ENCODE data around the gene MS4A4A.

The MS4A4A gene

DNA sequence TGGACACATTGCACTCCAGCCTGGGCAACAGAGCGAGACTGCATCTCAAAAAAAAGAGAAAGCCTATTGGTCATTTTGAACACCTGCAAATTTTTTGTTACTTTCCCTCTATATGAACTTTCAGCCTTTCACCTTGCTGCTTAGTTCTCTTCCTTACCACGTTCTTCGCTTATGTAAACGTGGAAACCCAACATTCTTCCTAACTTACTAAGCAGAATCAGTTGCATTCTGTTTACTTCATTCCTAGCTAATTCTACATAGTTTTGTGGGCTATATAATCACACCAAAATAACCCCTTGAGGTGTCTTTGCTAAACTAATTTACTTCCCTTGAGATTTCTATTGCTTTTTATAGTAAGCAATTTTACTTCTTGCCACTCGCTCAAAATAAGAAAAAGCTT lies 23.2 kb downstream of the MS4A4A start:
- DNase-seq, result no peak

DNA sequence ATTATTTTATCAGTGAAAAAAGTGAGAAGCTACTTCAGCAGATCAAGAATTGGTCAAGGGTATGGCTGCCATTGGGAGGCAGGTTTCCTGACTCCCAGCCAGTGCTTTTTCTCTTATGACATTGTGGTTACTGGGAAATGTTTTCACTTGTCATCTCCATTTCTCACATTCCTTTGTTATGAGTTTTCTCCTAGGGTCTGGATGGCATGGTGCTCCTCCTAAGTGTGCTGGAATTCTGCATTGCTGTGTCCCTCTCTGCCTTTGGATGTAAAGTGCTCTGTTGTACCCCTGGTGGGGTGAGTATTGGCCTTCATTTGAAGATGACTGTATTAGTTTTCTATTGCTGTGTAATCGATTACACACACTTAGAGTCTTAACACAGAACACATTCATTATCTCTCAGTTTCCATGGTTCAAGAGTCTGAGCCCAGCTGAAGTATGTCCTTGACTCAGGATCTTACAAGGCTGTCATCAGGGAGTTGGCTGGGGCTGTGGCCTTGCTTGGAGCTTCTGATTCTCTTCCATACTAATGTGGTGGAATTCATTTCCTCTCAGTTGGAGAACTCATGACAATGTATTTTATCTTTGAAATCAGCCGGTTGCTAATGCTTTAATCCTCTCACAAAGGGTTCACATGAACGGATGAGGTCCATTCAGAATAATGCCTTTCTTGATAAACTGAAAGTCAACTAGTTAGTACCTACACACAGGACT lies 25.6 kb downstream of the MS4A4A start:
- DNase-seq, result no peak

DNA sequence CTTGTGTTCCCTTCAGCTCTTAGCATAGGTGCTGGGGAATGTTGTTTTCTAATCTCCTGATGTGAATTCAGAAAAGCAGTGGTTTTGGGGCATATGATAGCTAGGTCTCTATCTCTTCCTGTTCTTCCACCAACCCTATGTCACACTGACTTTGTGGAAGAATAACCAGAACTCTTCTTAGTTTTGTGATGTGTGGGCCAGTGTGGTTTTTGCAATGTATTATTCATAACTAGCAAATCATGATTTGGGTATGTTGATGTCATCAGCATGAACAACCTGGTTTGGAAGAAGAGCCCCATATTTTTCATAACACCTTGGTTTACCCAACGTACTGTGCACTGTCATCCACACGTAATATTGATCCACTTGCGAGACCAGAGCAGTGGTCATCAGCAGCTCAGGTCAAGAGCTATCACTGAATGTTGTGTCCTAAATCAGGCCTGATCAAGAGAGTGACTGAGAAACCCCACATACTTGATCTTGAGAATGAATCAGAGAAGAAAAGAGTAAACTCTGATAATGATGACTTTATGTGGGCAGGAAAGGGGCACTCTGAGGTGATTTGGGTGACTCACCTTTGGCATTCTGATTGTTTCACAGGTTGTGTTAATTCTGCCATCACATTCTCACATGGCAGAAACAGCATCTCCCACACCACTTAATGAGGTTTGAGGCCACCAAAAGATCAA lies 27.2 kb downstream of the MS4A4A start:
- no peak for DNase-seq

DNA sequence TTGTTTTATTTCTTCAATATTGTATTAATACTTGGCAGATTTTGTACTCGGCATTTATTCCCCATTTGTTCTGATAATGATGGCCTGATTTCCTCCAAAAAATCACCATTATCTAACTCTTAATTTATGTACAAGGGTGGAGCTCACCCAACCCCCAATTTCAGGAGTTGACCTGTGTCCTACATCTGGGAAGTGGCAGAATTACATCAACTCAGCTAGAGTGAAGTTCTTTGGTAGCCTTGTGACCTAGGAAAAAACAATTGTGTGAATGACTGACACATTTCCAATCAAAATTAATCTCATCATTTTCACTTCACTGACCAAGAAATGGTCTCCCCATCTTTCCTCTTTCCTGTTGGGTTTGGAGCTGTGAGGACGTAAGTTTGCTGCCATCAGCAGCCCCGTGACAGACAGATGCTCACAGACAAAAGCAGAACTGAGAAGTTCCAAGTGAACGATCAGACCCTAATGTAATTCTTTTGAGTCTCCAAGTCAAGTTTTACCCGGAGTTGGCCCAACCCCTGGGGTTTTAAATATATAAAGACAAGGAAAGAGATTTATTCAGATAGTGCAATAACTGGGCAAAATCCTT lies 30.0 kb downstream of the MS4A4A start:
- no peak for DNase-seq

DNA sequence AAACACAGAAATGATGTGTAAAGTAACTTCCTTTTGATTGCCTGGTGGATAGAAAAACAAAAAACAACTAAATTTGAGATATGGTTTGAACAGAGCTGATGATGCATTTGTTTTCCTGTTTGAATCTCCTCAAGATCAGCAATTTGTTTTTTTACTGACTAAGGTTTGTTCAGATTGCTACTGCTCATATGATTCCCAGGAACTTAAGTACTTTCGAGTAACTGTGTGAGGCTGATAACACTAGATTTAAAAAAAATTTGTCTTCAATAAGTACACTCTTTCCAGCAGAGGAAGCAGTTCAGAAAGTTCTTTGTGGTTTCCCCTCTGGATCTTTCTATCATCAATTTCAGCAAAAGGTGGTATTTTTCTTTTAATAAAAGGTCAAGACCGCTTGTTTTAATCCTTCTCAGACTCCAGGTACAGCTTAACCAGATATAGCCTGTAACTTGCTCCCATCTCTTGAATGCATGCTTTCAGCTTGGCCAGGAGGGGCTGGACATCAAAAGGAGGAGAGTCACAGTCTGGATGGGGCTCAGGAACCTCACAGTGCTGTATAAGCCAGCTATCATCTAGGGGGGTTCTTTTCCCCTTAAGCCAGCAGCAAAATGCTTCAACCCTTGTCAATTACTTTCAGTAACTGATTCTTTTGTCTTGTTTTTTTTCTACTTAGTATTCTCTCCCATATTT lies 34.3 kb downstream of the MS4A4A start:
- DNase-seq, result no peak

DNA sequence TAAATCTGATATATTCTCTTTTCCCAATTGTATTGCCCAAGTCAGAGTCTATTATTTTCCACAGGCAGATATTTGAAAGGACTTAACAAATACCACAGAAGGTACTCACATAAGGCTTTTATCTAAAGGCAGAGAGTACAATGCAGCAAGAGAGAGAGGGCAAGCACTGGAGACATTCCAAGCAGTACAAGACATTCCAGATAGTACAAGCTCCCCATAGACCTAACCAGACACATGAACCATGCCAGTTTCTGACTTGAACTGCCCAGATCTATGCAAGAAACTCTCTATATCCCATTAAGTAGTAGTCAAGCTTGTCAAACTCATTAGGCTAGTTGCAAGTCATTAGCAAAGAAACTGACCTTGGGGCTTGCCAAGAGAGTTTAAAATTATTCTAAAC lies 35.4 kb downstream of the MS4A4A start:
- DNase-seq, result no peak

DNA sequence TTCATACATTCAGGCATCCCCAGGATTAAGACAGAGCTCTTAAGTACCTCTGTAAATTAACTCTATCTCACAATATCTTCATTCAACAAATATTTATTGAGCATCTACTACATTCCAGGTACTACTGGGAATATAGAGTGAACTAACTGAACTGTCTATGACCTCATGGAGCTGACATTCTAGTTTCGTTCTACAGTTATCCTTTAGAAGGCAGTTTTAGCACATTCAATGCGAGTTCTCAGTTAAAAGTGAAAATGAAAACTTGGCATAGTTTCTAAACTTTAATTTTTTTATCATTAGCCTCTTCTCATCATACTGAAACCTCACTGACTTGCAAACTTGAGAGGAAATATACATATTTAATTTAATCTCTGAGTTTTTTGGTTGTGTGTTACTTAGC lies 35.9 kb downstream of the MS4A4A start:
- no peak for DNase-seq

DNA sequence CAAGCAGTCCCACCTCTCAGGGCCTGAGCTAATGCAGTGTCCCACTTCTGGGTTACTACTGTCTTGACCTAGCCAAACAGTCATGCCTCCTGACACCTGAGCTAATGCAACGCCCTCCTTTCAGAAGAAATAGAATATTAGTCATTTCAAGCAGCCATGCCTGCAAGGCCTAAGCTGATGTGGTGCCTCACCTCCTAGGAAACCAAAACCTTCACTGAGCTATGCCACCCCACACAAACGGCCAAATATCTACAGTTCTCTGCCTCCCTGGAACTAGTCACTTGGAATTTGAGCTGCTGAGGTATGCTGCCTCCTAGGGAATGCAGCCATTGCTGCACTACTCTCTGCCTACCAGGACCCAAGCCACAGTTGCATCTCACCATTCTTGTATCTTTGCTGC lies 38.3 kb downstream of the MS4A4A start:
- no peak for DNase-seq

DNA sequence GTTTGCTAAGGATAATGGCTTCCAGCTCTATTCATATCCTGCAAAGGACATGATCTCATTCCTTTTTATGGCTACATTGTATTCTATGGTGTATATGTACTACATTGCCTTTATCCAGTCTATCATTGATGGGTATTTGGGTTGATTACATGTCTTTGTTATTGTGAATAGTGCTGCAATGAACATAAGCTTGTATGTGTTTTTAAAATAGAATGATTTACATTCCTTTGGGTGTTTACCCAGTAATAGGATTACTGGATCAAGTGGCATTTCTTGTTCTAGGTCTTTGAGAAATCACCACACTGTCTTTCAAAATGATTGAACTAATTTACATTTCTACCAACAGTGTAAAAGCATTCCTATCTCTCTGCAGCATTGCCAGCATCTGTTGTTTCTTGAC lies 40.6 kb downstream of the MS4A4A start:
- no peak for DNase-seq

DNA sequence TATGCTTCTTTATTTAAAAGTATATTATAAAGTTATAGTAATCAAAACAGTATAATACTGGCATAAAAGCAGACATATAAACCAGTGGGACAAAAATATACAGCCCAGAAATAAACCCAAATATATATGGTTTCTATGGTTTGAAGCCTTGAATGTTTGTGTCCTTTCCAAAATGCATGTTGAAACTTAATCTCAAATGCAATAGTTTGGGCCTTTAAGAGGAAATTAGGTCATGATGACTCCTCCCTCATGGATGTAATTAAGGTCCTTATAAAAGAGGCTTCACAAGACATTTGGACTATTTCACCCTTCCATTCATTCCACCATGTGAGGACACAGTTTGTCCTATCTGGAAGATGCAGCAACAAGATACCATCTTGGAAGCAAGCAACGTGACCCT lies 46.5 kb downstream of the MS4A4A start, which contains the start of gene MS4A6E:
Gene MS4A6E (plus strand): TSS at position 301 of the 400 bp plus-strand sequence. CDS start 7,641 bp downstream, outside the sequence.
- no peak for DNase-seq

DNA sequence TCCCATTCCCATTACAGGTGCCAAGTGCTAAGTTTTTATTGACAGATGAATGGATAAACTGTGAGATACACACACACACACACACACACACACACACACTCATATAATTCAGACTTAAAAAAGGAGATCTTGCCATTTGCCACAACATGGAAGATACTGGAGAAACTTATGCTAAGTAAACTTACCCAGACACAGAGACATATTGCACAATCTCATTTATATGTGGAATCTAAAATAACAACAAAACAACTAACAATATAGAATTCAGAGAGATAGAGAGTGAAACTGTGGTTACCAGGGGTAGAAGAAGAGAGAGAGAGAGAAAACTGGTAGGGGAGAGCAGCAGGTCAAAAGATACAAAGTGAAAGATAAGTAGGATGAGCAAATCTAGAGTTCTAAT lies 48.0 kb downstream of the MS4A4A start:
- no peak for DNase-seq

DNA sequence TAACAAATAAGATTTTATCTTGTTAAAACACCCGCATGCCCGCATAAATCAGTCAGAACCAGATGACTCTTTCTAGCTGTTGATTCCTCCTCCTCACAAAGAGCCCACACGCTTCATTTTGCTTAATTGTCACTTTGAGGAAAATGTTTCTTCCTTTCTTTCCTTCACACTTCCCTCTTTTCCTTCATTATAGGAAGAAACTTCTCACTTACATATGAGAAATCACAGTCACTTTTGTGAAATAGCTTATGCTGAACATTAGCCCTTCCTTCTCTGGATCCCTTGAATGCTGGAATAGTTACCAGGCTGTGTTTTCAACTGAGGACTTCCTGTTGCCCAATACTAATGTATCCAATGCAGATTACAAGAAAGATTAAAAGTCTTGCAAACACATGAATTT lies 52.4 kb downstream of the MS4A4A start:
- DNase-seq, result no peak

DNA sequence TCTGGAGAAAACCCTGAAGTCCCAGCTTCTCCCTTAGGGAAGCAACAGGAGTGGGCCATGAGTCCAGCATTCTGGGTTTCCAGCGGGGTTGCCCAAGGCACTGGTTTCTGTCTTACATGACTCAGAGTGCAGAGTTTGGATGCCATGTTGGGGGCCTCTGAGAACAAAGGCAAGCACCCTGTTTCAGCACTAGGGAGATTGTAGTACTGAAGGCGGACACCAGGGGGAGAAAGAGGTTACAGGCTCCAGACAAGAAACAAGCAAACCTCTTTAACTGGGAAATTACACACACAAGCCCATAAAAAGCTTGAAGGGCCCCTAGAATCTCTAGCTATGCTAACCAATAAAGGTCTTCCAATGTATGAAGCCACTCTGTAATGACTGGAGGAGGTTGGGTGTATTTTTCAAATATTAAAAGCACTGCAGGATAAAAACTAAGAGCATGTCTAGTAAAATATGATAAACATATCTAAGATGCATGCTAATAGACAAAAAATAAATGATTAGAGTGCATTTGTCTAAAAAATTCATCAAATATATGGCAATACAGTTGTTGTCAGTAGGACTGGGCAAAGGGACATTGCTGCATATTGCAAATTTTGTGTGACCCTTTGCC lies 53.6 kb downstream of the MS4A4A start:
- DNase-seq, result peak; percentile 18

DNA sequence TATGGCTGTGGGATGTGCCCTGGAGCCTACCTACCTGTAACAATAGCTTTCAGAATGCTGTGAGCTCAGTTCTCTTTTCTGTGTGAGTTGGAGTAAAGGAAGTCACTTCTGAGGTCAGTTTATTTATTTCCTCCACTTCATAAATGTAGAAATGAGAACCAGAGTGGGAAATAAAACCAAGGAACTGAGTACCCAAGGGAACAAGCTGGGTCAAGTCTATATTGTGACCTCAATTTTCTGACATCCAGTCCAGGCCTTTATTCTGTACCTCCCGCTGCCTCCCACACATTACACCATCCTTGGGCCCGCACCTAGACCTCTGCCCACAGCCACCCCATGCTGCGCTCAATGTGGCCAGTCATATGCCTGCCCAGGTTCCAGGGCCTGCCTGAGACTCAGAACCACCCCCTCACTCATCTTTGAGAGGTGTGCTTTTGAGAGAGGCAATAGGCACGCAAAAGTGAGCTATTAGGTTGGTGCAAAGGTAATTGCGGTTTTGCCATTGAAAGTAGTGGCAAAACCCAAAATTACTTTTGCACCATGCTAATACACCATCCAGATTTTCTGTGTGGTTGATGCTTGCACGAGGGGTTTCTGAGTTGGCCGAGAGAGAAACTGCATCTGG lies 56.4 kb downstream of the MS4A4A start:
- no peak for DNase-seq

DNA sequence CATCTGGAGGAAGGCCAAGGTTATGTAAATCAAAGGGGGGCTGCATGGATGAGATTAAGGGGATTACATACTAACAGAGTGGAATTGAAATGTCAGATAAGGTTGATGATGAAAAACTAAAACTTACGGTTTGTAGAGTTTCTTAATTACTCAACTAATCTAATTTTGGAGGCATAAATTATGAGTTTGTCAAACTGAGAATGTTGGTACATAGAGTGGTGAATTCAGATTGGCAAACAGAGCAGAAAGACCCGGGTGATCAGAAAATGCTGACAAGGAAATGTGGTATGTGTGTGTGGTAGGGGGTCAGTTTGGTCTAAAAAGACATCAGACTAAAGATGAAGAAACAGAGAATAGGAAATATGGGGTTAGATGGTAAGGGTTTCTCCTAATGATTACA lies 57.6 kb downstream of the MS4A4A start:
- DNase-seq, result no peak

DNA sequence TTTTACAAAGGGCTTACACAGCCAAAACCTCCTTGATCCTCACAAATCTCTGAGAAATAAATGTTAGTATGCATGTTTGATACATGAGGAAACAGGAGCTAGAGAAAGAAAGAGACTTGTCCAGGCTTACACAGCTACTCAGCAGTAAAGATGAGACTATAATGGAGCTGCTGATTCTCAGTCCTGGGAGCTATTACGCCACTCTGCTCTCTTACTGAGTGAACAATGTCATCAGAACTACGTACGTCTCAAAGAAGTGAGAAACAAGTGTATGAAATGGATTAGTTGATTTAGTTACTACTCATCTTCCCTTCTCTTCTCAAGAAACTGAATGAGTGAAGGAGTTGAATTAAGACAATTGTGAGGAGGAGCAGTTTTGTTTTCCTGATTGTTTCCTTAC lies 58.9 kb downstream of the MS4A4A start:
- DNase-seq, result no peak

DNA sequence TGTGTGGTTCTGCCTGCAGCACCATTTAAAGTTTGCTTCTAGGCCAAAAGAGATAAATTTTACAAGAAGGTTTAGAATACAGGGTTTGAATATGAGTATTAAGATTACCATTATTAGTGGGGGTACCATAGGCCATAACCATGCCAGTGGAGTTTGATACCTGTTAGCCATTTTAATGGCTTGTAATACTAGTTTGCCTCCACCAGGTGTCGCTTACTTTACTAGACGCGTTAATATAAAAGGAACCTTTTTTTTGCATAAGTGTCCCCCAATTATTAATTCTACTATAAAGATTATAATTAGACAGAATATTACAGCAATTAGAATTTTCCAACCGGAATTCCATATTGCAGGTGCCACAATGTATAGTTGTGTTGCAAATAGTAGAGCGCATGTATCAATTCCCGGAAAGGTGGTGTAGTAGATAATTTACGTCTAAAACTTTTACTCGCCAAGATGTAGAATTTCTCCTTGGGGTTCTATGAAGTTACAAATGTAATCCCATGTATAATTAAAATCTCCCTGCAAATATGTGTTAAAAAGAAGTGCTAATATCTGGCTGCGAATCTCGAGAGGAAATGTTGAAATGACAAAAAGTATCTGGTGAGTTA lies 62.7 kb downstream of the MS4A4A start:
- DNase-seq, result no peak

DNA sequence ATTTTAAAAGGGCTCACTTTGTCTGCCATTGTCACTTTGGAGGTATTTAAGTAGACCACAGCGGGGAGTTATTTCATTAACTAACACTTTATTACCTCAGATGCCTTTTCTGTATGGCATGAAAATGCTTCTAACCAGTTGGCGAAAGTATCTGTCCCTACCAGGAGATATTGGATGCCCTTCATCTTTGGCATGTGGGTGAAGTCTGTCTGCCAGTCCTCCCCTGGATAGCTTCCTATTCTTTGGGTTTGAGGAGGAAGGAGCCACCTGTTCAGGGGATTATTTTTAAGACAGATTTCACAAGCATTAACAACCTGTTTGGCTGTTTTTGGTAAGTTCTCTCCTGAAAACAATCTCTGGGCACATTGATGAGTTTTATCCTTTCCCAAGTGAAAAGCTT lies 63.7 kb downstream of the MS4A4A start:
- no peak for DNase-seq

DNA sequence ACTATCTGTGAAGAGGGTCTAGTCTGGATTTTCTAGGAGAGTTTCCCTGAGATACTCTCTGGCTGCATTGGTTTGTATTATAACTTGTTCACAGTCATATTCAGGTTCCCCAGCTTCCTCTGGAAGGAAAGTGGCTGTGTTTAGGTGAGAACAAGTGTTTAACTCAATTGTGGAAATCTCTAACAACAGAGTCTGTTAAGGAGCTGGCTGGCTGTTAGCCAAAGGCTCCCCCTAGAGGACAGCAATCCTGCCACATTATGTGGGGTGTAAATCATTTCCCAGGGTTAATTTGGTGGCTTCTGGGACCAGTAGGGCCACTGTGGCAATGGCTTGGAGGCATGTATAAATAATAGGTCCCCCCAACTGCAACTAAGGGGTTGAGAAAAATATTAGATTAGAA lies 65.0 kb downstream of the MS4A4A start:
- DNase-seq, result no peak

DNA sequence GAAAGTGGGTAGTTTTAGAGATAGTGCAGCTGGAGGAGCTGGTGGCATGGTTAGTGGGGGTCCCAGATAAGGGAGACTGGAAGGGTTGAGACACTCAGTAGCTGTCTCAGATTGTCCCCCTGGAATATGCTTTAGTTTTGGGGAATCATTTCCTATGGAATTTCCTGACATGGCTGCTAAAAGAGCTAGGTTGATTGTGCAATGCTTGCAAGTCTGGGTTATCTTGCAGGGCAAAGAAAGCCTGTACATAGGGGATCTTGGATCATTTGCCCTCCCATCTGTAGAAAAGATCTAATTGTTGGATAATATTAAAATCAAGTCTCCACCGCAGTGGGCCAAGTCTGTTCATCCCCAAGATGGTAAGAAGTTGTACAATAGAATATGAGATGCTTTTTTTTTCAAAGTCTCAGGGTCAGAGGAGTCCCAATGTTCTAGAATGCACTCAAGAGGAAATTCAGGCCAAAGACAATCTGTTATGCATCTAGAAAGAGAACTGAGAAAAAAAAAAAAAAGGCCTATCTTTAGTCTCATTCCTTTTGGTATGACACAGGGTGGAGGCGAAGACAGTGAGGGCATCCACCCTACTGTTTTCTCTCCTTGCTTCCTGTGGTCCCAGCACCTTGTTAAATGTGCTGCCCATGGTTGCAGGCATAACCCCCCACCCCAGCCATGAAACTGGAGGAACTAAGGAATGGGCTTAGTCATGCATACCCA lies 66.8 kb downstream of the MS4A4A start:
- DNase-seq, result no peak

DNA sequence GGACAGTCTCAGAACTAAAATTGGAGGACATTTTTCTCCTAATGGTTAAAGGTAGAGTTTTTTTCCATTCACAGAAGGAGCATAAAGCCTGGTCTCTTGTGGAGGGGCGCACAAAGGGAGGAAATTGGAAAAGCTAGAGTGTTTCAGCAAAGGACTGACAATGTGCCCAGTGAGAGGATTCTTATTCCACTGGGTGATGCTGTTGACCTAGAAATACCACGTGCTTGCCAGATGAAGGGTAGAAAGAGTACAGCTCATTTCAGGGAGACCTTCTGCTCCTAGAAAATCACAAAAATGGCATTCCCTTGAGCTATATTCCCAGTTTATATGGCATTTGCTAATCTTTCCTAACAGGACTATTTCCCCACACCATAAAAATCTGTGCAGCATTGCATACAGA lies 67.7 kb downstream of the MS4A4A start:
- DNase-seq, result no peak

DNA sequence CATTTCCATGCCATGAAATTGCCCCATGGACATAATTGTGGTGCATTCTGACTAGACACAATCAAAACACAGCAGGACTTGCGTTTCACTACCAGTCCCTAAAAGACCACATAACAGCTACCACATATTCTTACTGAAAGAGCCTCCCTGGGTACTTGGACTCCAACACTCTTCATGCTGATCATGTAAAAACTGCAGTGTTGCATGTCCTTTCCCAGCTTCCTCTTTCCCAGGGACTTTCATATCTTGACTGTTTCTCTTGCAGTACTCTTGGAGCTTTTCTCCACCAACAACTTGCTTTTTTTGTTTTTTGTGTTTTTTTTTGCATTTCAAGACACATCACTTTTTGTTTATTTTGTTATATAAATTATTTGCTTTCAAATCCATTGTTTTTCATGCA lies 69.5 kb downstream of the MS4A4A start:
- DNase-seq, result no peak

Measured in 8988T (cell line).